ENCODE measurements around the gene SMC1B. TPM values are rescaled to one million over a fixed set of nuclear protein-coding genes. Genes with fewer than 3 reads are reported as not detected.
"Not testable (repeated sequence)": the region's sequence is repeated elsewhere in the genome, so short reads cannot be mapped to it uniquely, and the experiment has no call there.

The SMC1B gene
- polyA plus RNA-seq, 4 donors, result 0.14 to 0.40 (median 0.18) TPM

GRCh38 chr22:45328822-45329529, 84.4 kb downstream of the SMC1B start:
- no peak for DNase-seq (ENCODE audit: low read depth in 4 of 4, low spot score in 3 of 4)

- not testable (repeated sequence) for DNase-seq (ENCODE audit: low read depth in 4 of 4, low spot score in 3 of 4)
Observed at GRCh38 chr22:45328261-45328660, 85.1 kb downstream of the SMC1B start.

- no peak for DNase-seq (ENCODE audit: low read depth in 4 of 4, low spot score in 3 of 4)
Observed at GRCh38 chr22:45324311-45324711, 89.1 kb downstream of the SMC1B start.

- DNase-seq (ENCODE audit: low read depth in 4 of 4, low spot score in 3 of 4), result no peak
Observed at GRCh38 chr22:45323695-45324094, 89.7 kb downstream of the SMC1B start.

GRCh38 chr22:45322873-45323525, 90.4 kb downstream of the SMC1B start:
- no peak for DNase-seq (ENCODE audit: low read depth in 4 of 4, low spot score in 3 of 4)

GRCh38 chr22:45321827-45322226, 91.6 kb downstream of the SMC1B start:
- DNase-seq (ENCODE audit: low read depth in 4 of 4, low spot score in 3 of 4), result no peak

- DNase-seq (ENCODE audit: low read depth in 4 of 4, low spot score in 3 of 4), result no peak
Observed at GRCh38 chr22:45320357-45320976, 92.9 kb downstream of the SMC1B start.

GRCh38 chr22:45319324-45319685, 94.1 kb downstream of the SMC1B start:
- no peak for DNase-seq (ENCODE audit: low read depth in 4 of 4, low spot score in 3 of 4)

GRCh38 chr22:45318558-45319323, 94.7 kb downstream of the SMC1B start:
- DNase-seq (ENCODE audit: low read depth in 4 of 4, low spot score in 3 of 4), result no peak

- peak in 2 of 4 donors; percentile 59 to 61 for DNase-seq (ENCODE audit: low read depth in 4 of 4, low spot score in 3 of 4)
Observed at GRCh38 chr22:45318168-45318557, 95.2 kb downstream of the SMC1B start.

GRCh38 chr22:45317551-45318167, 95.7 kb downstream of the SMC1B start:
- DNase-seq (ENCODE audit: low read depth in 4 of 4, low spot score in 3 of 4), result no peak

- no peak for DNase-seq (ENCODE audit: low read depth in 4 of 4, low spot score in 3 of 4)
Observed at GRCh38 chr22:45316796-45317526, 96.4 kb downstream of the SMC1B start.

- no peak for DNase-seq (ENCODE audit: low read depth in 4 of 4, low spot score in 3 of 4)
Observed at GRCh38 chr22:45314786-45315185, 98.6 kb downstream of the SMC1B start.

- DNase-seq (ENCODE audit: low read depth in 4 of 4, low spot score in 3 of 4), result no peak
Observed at GRCh38 chr22:45314054-45314721, 99.2 kb downstream of the SMC1B start.

- no peak for DNase-seq (ENCODE audit: low read depth in 4 of 4, low spot score in 3 of 4)
Observed at GRCh38 chr22:45312856-45313255, 100.5 kb downstream of the SMC1B start.

- DNase-seq (ENCODE audit: low read depth in 4 of 4, low spot score in 3 of 4), result no peak
Observed at GRCh38 chr22:45312415-45312814, 101.0 kb downstream of the SMC1B start.

- DNase-seq (ENCODE audit: low read depth in 4 of 4, low spot score in 3 of 4), result no peak
Observed at GRCh38 chr22:45310977-45311531, 102.3 kb downstream of the SMC1B start.

- no peak for DNase-seq (ENCODE audit: low read depth in 4 of 4, low spot score in 3 of 4)
Observed at GRCh38 chr22:45310331-45310976, 102.9 kb downstream of the SMC1B start.

Measured in right renal pelvis (tissue), 4 donors.